GM18526 (cell line): Measurements from ENCODE around the gene ELOVL4.

ENCODE experiments used
- POLR2A ChIP-seq: IDR thresholded peaks from 3 replicates; pipeline ENCODE4 v1.6.1; 2011; ENCODE audit not compliant: insufficient read length; ENCODE audit errors: extremely low read depth

Gene ELOVL4

GRCh38 chr6:79874531-79875134 lies 72.7 kb downstream of the ELOVL4 start:
- TF ChIP-seq POLR2A, result no peak

GRCh38 chr6:79872986-79873385 lies 74.4 kb downstream of the ELOVL4 start:
- TF ChIP-seq POLR2A, result no peak

GRCh38 chr6:79872303-79872702 lies 75.0 kb downstream of the ELOVL4 start:
- no peak for TF ChIP-seq POLR2A

- TF ChIP-seq POLR2A, result no peak
Measured at GRCh38 chr6:79869600-79870084, 77.7 kb downstream of the ELOVL4 start.

- TF ChIP-seq POLR2A, result no peak
Measured at GRCh38 chr6:79869184-79869583, 78.2 kb downstream of the ELOVL4 start.

GRCh38 chr6:79868098-79868722 lies 79.1 kb downstream of the ELOVL4 start:
- TF ChIP-seq POLR2A, result no peak
